Activated T-cell treated with anti-CD3 and anti-CD28 coated beads for 24 hours (primary cell): ENCODE measurements around the gene EIF6.
"Not testable (repeated sequence)": the region's sequence is repeated elsewhere in the genome, so short reads cannot be mapped to it uniquely, and the experiment has no call there.

Experiments
- DNase-seq: peaks from one replicate; pipeline ENCODE4 v3.0.0-alpha.2; 2020; ENCODE audit warnings: low read depth

EIF6 gene

GRCh38 chr20:35277531-35278395 lies 6.8 kb downstream of the EIF6 start, which contains the start of gene MMP24OS:
MMP24OS (minus strand) TSS chr20:35278122; CDS start chr20:35277929, 193 bp downstream.
- DNase-seq: peak; percentile 86

- no peak for DNase-seq
Observed at GRCh38 chr20:35277127-35277526, 7.4 kb downstream of the EIF6 start.

- no peak for DNase-seq
Observed at GRCh38 chr20:35276408-35276807, 8.2 kb downstream of the EIF6 start.

- no peak for DNase-seq
Observed at GRCh38 chr20:35275741-35276251, 8.8 kb downstream of the EIF6 start.

GRCh38 chr20:35274172-35275092 lies 10.1 kb downstream of the EIF6 start:
- DNase-seq: no peak

- no peak for DNase-seq
Observed at GRCh38 chr20:35273449-35274171, 11.0 kb downstream of the EIF6 start.

- DNase-seq: no peak
Observed at GRCh38 chr20:35271904-35272303, 12.7 kb downstream of the EIF6 start.

GRCh38 chr20:35271073-35271882 lies 13.3 kb downstream of the EIF6 start:
- no peak for DNase-seq

GRCh38 chr20:35270021-35270902 lies 14.3 kb downstream of the EIF6 start:
- DNase-seq: no peak

GRCh38 chr20:35269055-35269781 lies 15.4 kb downstream of the EIF6 start:
- DNase-seq: no peak

GRCh38 chr20:35267092-35267491 lies 17.5 kb downstream of the EIF6 start:
- DNase-seq: no peak

- DNase-seq: no peak
Observed at GRCh38 chr20:35264755-35265154, 19.8 kb downstream of the EIF6 start.

- DNase-seq: no peak
Observed at GRCh38 chr20:35263532-35264341, 20.8 kb downstream of the EIF6 start.

GRCh38 chr20:35262731-35263531 lies 21.6 kb downstream of the EIF6 start:
- DNase-seq: not testable (repeated sequence)

- not testable (repeated sequence) for DNase-seq
Observed at GRCh38 chr20:35262321-35262720, 22.3 kb downstream of the EIF6 start.

GRCh38 chr20:35260426-35260825 lies 24.1 kb downstream of the EIF6 start:
- no peak for DNase-seq

- DNase-seq: no peak
Observed at GRCh38 chr20:35257175-35257909, 27.2 kb downstream of the EIF6 start.
